Stimulated activated CD4-positive, alpha-beta T cell treated with anti-CD3 and anti-CD28 coated beads, Interleukin-15, amount 100 ng/mL, for 24 hours (primary cell): Measurements from ENCODE around the gene TNIK.
A peak's percentile ranks its signal among the peaks of the same experiment; 100 is the strongest.

Source experiments
- DNase-seq: peaks from one replicate; pipeline ENCODE4 v3.0.0-alpha.2; 2020

The TNIK gene

DNA sequence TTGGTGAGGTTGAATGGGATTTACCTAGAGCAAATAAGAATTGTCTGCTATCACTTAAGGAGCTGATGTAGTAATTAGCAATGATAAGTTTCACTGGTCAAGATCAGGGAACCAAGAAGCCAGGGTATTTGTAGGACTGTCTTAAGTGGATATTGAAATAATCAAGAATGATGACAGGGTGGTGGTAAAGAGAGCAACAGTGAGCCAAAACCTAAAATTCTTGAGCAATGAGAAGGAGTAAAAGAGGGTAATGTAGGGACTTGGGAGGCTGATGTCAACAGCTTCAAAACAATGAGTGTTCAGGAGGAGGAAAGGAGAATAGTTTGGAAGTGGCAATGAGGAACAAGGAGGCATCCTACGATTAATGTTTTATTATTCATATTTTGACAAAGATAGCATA, 402.1 kb downstream of the TNIK start:
- no peak for DNase-seq

DNA sequence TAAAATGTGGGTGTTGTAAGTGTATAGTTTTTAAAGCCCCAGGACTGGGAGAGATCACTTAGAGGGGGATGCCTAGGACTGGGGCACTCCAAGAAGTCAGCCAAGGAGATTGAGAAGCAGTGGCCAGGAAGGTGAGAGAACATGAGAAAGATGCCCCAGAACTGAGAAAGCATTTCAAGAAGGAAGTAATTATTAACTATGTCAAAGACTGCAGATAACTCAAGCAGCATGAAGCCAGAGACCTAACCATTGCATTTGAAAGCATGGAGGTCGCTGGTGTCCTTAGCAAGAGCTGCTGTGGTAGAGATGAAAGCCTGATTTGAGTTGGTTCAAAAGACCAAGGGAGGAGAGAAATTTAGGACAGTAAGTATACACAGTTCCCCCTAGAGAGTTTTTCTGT, 403.1 kb downstream of the TNIK start:
- no peak for DNase-seq

- no peak for DNase-seq
Measured at GRCh38 chr3:171056528-171056927, 403.7 kb downstream of the TNIK start.

- DNase-seq = no peak
Measured at GRCh38 chr3:171055336-171056178, 404.6 kb downstream of the TNIK start.

GRCh38 chr3:171054921-171055320, 405.3 kb downstream of the TNIK start:
- no peak for DNase-seq

DNA sequence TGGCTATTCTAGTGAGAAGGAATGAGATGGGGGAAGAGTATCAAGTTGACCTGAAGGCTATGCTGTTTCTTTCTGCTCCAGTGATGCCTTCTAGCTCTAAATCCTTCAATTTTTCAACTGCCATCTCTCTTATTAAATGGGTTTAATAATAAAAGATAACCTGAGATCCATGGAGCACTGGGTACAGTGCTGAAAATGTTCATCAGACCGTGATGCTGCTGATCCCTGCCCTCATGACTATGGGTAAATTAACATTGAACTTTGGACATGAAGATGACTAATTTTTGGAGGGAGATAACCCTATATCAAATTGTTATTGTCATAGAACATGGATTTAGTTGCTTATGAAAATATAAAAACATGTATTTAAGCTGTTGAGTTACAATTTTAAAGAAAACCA, 406.0 kb downstream of the TNIK start:
- DNase-seq = no peak

- DNase-seq = peak; percentile 52
Measured at GRCh38 chr3:171049861-171050444, 410.3 kb downstream of the TNIK start.

- DNase-seq = no peak
Measured at GRCh38 chr3:171046760-171047159, 413.4 kb downstream of the TNIK start.

GRCh38 chr3:171044835-171045793, 415.1 kb downstream of the TNIK start:
- no peak for DNase-seq

DNA sequence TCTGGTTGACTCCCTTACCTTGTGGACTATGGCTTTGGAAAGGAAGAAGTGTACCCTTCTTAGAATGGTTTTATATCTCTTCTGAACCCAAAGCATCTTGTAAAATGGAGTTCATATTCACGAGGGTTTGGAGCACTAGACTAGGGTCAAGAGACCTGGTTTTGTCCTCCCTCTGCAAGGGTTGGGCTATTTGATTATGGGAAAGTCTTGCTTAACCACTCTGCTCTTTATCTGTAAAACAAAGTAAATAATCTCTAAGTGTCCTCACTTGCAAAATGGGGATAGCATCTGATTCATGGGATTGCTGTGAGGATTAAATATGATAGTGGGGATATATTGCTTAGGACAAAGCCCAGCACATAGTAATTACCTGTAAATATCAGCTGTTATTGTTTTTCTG, 415.8 kb downstream of the TNIK start:
- DNase-seq = no peak

DNA sequence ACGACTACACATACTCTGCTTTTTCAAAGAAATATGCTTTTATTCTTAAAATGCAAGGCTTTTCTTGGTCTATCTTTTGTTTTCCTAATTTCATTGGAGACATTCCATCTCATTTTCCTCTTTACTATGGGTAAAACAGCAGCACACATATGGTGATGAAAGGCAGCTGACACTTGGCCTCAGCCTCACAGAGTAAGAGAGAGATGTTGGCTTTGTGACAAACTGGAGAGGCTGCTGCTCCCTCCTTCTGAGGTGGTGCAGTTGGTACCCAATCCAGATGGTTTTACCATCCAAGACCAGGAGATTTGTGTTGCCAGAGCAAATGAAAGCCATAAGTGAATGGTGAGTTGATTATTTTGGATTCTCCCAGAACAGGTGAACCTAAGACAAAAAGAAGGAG, 420.5 kb downstream of the TNIK start:
- no peak for DNase-seq

DNA sequence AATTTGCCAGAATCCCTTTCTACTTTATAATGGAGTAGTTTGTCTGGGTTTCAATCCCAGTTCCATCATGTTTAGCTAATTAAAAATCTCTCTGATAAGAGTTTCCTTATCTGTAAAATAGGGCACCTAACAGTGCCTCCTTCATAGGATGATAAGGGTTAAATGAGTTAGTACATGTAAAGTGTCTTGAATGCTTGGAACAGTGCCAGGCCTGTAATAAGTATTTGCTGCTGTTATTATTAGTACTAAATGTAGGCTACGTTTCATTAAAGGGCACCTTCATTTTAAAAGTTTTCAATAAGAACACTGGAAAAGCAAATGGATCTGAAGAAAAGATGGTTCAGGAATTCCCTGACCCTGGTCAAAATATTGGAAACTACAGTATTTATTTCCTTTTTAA, 421.9 kb downstream of the TNIK start:
- no peak for DNase-seq

DNA sequence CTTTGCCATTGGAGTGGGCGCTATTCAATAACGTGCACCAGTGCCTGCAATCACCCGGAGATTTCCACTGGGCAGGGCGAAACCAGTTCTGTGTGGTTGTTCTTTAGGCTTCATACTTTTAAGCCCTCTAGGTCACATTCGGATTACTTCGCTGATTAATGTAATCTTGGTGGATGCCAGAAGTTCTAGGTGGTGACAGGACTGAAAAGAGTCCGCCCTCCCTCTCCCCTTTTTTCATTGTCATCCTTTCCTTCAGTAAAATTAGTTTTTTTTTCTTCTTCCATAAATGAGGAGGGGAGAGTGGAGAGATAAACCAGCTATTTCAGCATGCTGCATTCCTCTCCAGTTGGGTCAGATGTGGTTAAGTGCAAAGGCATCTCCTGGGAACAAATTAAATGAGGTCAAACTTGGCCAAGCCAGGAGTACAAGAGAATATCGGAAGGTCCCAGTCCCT, 431.4 kb downstream of the TNIK start:
- no peak for DNase-seq

DNA sequence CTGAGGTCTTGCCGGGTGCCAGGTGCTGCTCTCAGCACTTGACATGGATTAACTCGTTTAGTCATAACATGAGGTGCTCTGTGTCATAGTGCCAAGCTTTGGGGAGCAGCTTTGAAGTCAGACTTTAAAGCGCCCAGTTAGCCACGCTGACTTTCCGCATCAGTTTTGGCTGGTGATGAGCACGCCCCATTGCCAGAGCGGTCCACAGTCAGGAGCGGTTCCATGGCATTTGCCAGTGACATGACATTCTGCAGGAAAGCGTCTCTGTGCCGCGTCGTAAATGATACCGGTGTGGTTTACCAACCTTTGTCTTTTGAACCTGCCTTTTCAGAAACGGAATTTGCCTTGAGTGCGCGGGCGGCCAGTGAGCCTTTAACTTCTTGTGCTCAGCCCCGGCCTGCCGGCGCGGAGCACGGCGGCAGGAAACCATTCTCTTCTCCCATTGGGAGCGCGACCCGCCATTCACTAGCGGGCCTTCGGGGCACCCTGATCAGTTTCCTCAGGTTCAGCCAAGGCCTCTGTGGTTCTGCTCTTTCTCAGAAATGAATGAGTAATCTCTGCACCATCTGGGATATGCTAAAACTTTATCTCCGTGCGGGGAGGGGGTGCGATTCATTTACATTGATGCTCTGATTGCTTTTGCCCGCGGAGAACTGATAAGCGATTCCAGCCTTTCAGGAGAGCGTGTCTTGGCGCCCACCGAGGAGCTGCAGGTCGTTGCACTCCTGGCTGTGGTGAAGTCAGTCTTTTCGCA, 432.0 kb downstream of the TNIK start:
- DNase-seq = peak; percentile 73

DNA sequence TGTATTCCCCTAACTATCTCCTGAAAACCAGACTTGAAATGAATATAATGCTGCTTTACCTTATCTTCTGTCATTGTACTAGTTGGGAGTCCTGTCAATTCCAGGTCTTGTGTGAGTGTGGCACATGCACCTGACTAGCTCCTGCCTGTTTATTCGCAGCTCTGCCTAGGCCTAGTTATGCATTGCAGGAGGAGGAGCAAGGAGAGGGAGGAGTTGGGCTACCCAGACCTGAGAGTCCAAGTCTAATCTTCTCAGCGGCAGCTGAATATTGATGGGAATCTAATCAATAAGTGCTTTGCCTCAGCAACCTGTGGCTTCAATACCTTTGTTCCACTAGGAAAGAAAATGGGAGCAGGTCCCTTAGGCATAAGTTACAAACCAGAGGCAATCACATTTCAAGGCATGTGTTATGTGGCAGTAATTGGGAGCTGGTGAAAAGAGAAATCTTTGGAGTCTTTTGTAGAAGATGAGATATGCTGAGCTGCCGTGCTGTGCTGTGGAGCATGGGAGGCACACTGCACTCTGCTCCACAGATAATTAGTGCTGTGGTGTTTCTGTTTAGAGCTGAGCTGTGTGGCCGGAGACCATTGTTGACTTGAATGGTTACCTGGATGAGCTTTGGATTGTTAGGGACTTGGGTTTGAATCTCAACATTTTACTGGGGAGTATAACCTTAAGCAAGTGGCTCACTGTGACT, 433.5 kb downstream of the TNIK start, which contains the start of gene SLC2A2:
SLC2A2 (minus strand) TSS at position 124 of the 697 bp plus-strand sequence; CDS start at position 74, 50 bp downstream.
- no peak for DNase-seq

DNA sequence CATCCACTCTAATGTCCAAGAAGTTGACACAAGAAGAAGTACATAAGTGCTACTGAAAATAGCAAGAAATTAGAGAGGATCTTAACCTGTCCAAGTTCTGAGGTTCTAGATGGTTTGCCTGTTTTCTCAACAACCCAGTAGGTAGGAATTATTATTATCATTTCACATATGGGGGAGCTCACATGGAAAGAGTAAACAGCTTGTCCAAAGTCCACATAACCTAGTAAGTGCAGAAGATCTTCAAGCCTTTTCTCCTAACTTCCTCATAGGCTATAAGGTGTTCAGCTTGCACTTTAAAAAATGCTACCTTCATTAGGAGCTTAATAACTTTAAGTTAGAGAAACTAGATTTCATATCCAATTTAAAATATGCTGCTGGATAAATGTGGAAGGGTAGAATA, 436.6 kb downstream of the TNIK start:
- DNase-seq = no peak

DNA sequence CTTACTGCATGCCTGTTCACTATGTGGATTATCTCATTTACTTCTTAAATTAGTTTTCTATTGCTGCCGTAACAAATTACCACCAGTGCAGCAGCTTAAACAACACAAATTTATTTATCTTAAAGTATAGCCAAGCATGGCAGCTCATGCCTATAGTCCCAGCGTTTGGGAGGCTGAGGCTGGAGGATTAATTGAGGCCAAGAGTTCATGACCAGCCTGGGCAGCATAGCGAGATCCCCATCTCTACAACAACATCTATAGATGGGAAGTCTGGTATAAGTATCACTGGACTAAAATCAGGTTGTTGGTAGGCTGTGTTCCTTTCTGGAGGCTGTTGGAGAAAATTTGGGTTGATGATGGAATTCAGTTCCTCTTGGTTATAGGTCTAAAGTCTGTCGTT, 438.8 kb downstream of the TNIK start:
- DNase-seq = no peak

DNA sequence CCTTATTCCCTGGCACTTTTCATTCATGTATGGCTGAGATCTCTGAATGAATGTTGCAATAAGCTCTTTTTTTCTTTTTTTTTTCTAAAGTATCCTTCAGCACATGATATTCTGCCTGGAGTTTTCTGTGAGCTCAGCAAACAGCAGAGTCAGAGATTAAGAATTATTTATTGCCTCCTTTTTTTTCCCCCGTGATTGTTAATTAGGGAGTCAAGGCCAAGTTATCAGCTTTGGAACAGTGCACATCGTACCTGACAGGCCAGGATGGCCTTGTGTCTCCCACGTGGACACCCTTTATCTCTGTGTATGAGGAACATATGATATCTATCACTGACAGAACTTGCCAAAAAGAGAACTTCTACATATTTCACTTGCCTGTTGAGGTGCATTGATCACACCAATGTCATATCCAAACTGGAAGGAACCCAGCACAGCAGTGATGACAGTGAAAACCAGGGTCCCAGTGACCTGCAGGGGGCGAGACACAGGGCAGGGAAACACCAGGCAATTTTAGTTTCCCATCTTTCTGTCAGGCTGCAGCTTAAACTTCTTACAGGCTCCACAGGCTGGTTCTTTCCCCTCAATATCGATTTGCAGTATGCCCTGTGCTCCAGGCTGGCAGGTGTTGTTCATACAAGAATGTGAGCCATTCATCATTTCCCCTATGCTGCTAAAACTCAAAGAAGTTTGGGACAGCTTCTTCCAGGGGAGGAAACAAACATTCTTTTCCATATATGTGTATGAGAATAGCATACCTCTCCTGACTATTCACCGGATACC, 441.9 kb downstream of the TNIK start:
- peak; percentile 5 for DNase-seq

GRCh38 chr3:171013822-171014748, 446.1 kb downstream of the TNIK start:
- DNase-seq = no peak

DNA sequence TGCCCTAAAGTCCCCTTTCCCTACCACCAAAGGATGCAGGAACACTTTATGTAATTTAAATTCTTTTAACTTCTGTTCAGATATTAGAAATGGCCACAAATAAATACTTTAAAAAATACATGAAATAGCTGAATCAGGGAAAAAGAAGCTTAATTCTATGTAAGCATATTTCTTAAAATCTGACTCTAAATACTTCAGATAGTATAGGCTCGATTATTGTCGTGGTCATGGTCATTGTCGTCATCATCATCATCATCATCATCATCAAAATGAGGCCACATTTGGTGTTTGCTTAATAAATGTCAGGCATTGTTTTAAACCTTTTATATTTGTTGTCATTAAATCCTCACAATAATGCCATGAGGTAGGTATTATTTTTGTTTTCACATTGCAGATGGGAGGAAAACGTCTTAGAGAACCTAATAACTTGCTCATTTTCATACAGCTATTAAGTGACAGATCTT, 448.3 kb downstream of the TNIK start:
- no peak for DNase-seq
